Measurements from ENCODE around the gene GID4. TPM values are rescaled to one million over a fixed set of nuclear protein-coding genes. Genes with fewer than 3 reads are reported as not detected.

GID4 gene
- total and polyA plus RNA-seq, 2 of the 4 experiments (the other 2 are of a cell fraction), result 3.9 to 5.6 TPM

GRCh38 chr17:18066866-18067265 is 27.7 kb downstream of the GID4 start:
- DNase-seq, result peak; percentile 34
- Histone ChIP-seq H3K56ac (ENCODE audit: extremely low read depth, insufficient read depth, low read length) (no peak overlapping the region), H4K5ac (ENCODE audit: low read depth, low read length) (no peak overlapping the region), H3K9me1 (ENCODE audit: insufficient read depth, low read length) (no peaks in the 10 kb centered on the region), H2BK5ac (ENCODE audit: low read depth, low read length, poor library complexity, severe bottlenecking) (no peak overlapping the region), H3K27ac (ENCODE audit: insufficient read depth, low read length) (no peak overlapping the region), H2BK120ac (ENCODE audit: low read depth, low read length) (no peak overlapping the region), H3K27me3 (ENCODE audit: control insufficient read depth, insufficient read depth, low read length) (no peaks in the 10 kb centered on the region), H3K23ac (ENCODE audit: low read depth, low read length) (no peak overlapping the region), H4K20me1 (ENCODE audit: insufficient read depth, low read length) (no peaks in the 10 kb centered on the region), H2AFZ (replicated peaks; ENCODE audit: low read length, poor library complexity) (peak overlapping the region; percentile 70), H2BK15ac (ENCODE audit: low read depth, low read length) (no peak overlapping the region), H3K9ac (ENCODE audit: low read depth, low read length) (no peak overlapping the region), H2AK9ac (replicated peaks; ENCODE audit: low read depth, low read length, poor library complexity) (no peak overlapping the region), H3K4me2 (ENCODE audit: low read depth, low read length) (no peak overlapping the region), H3K4me1 (ENCODE audit: control insufficient read depth, insufficient read depth, low read length) (no peaks in the 10 kb centered on the region; the same call in 1 of the 2 replicates), H2AK5ac (ENCODE audit: low read depth, low read length) (no peak overlapping the region), H3K18ac (ENCODE audit: low read depth, low read length) (no peak overlapping the region), H2BK20ac (ENCODE audit: low read depth, low read length) (no peak overlapping the region), H3K79me1 (ENCODE audit: low read depth in 1 of 2, low read length in 2 of 2) (no peaks in the 10 kb centered on the region), H3K9me3 (ENCODE audit: control insufficient read depth, insufficient read depth, low read length) (no peaks in the 10 kb centered on the region), H4K91ac (ENCODE audit: insufficient read depth, low read depth, low read length) (no peak overlapping the region), H3K14ac (replicated peaks; ENCODE audit: low read depth, low read length) (no peak overlapping the region), H4K8ac (ENCODE audit: low read depth in 2 of 2, low read length in 2 of 2) (no peak overlapping the region), H3K4me3 (ENCODE audit: insufficient read depth, low read depth, low read length) (no peak overlapping the region), H3K36me3 (ENCODE audit: control insufficient read depth, insufficient read depth, low read length) (peaks cover 13% of the 10 kb centered on the region), H3K4ac (ENCODE audit: low read depth, low read length) (no peak overlapping the region)
- no TSS peak for BruUV-seq (replicated peaks)
- TF ChIP-seq CEBPB (IDR thresholded peaks at IDR 0.05; ENCODE audit: low read depth, low read length), result no peak
- ATAC-seq (ENCODE audit: low read depth), result peak; percentile 44; the same call in 1 of the 2 replicates
- POLR2A ChIA-PET (ENCODE audit: unreplicated experiment), result no interaction called here
- in situ Hi-C loops (cut with MboI; ENCODE audit: low sequenced_read_pairs) (no loop called here), intact Hi-C loops (cut with micrococcal nuclease) (no loop called here), dilution Hi-C loops (cut with HindIII; ENCODE audit: low sequenced_read_pairs, unreplicated experiment) (no loop called here)
- WGBS, 2 experiments (ENCODE audit: extremely low coverage in 2 of 2, insufficient read length in 1 of 2), result no CpG with 5 or more reads among the region's 4 CpGs
- CTCF ChIA-PET, result interaction anchor here (1.3 kb wide), 1 partner anchor 74 kb away, joined by 3 read pairs; no protein-coding TSS in a partner anchor

Data from IMR-90 (cell line).